H1 (cell line): Measurements from ENCODE around the gene PRKCSH. TPM values are rescaled to one million over a fixed set of nuclear protein-coding genes. Genes with fewer than 3 reads are reported as not detected.

ENCODE experiments used
- CTCF ChIA-PET: fragments of 300-600 bp; sonication (Branson Sonifier 250); formaldehyde crosslinking; loops from one replicate; lab custom pipeline; 2021; ENCODE audit not compliant: partially characterized antibody; lab: Charles Lee
- POLR2A ChIA-PET: fragments of 300-600 bp; sonication (Branson Sonifier 250); formaldehyde crosslinking; loops from one replicate; lab custom pipeline; 2021; ENCODE audit warnings: inconsistent platforms; ENCODE audit not compliant: partially characterized antibody; lab: Charles Lee
- DNase-seq, 2 experiments: peaks; one replicate each; pipeline versions ENCODE4 v3.0.0 to v3.0.0-alpha.2; 2010 to 2022; ENCODE audit warnings: low spot score in 2 of 2, low read depth in 1 of 2, mixed read lengths in 1 of 2
- FAIRE-seq: peaks from 2 replicates; lab custom pipeline; 2011; peaks lifted over from hg19 to GRCh38; lab: Jason Lieb, UNC
- H2AFZ ChIP-seq: 2 replicates; pipeline ENCODE4 v1.8.1; 2012; ENCODE audit warnings: low read length, inconsistent platforms
- H2AK5ac ChIP-seq: 2 replicates; pipeline ENCODE4 v1.6.1; 2013; ENCODE audit warnings: low read depth, low read length
- H2BK120ac ChIP-seq: replicated peaks from 2 replicates; pipeline ENCODE3; 2013; ENCODE audit warnings: low read depth, low read length, inconsistent platforms
- H2BK12ac ChIP-seq: 2 replicates; pipeline ENCODE4 v1.6.1; 2013; ENCODE audit warnings: low read depth, low read length
- H2BK15ac ChIP-seq: 2 replicates; pipeline ENCODE4 v1.6.1; 2013; ENCODE audit warnings: low read length
- H2BK20ac ChIP-seq: 2 replicates; pipeline ENCODE4 v1.6.1; 2013; ENCODE audit warnings: low read length
- H2BK5ac ChIP-seq: 2 replicates; pipeline ENCODE4 v1.6.1; 2013; ENCODE audit warnings: low read depth, low read length
- H3K14ac ChIP-seq: 2 replicates; pipeline ENCODE4 v1.6.1; 2013; ENCODE audit warnings: inconsistent platforms; ENCODE audit not compliant: insufficient read length
- H3K18ac ChIP-seq: 2 replicates; pipeline ENCODE4 v1.6.1; 2013; ENCODE audit warnings: low read length; ENCODE audit errors: extremely low read depth
- H3K23ac ChIP-seq: 2 replicates; pipeline ENCODE4 v1.6.1; 2013; ENCODE audit warnings: inconsistent platforms; ENCODE audit not compliant: insufficient read length
- H3K23me2 ChIP-seq: 2 replicates; pipeline ENCODE4 v1.6.1; 2013; ENCODE audit warnings: low read depth, low read length
- H3K27ac ChIP-seq: 2 replicates; pipeline ENCODE4 v1.6.1; 2011; ENCODE audit warnings: low read depth, low read length, inconsistent platforms
- H3K27me3 ChIP-seq, 4 experiments: replicated peaks in 1 of 4; 1 replicate in 1 of 4; 2 replicates in 3 of 4; pipeline versions ENCODE4 v1.6.1 to v1.8.1; 2011 to 2013; ENCODE audit warnings: low read length in 3 of 4, mild to moderate bottlenecking in 3 of 4, inconsistent platforms in 2 of 4, mixed read lengths in 2 of 4, moderate library complexity in 1 of 4; ENCODE audit not compliant: control insufficient read depth in 3 of 4, insufficient read depth in 3 of 4; ENCODE audit errors: extremely low read depth in 1 of 4
- H3K36me3 ChIP-seq, 4 experiments: 2 replicates each; pipeline versions ENCODE4 v1.6.1 to v1.8.1; 2011 to 2013; ENCODE audit warnings: mild to moderate bottlenecking in 4 of 4, low read length in 3 of 4, moderate library complexity in 2 of 4, control low read depth in 1 of 4, inconsistent platforms in 1 of 4; ENCODE audit not compliant: insufficient read depth in 4 of 4, control insufficient read depth in 2 of 4
- H3K4ac ChIP-seq: replicated peaks from 2 replicates; pipeline ENCODE3; 2013; ENCODE audit warnings: low read length, low read depth, mixed read lengths, inconsistent platforms; ENCODE audit not compliant: insufficient read length
- H3K4me1 ChIP-seq, 4 experiments: replicated peaks in 1 of 4; 1 replicate in 1 of 4; 2 replicates in 3 of 4; pipeline versions ENCODE4 v1.6.1 to v1.8.1; 2011 to 2013; ENCODE audit warnings: low read length in 3 of 4, inconsistent platforms in 2 of 4, mixed read lengths in 1 of 4; ENCODE audit not compliant: insufficient read depth in 4 of 4, control insufficient read depth in 3 of 4
- H3K4me2 ChIP-seq, 2 experiments: 2 replicates each; pipeline versions ENCODE4 v1.6.1 to v1.8.1; 2011 to 2013; ENCODE audit warnings: low read depth in 2 of 2, low read length in 2 of 2, control low read depth in 1 of 2, inconsistent platforms in 1 of 2, mild to moderate bottlenecking in 1 of 2; ENCODE audit not compliant: insufficient read depth in 1 of 2
- H3K4me3 ChIP-seq, 4 experiments: fragments of 200-600, 300-600 bp in 1 of 4; sonication (generic), shearing (Covaris generic), sonication (Bioruptor Twin) in 1 of 4; 2 replicates each; pipeline versions ENCODE4 v1.5.1 to v1.8.1; 2011 to 2016; ENCODE audit warnings: low read length in 4 of 4, low read depth in 3 of 4, control low read depth in 2 of 4, inconsistent platforms in 2 of 4, mild to moderate bottlenecking in 2 of 4, mixed read lengths in 1 of 4, moderate library complexity in 1 of 4; ENCODE audit not compliant: insufficient read depth in 2 of 4; ENCODE audit errors: extremely low read depth in 1 of 4
- H3K56ac ChIP-seq: replicated peaks from 2 replicates; pipeline ENCODE3; 2013; ENCODE audit warnings: low read depth, mild to moderate bottlenecking, mixed read lengths, low read length, inconsistent platforms; ENCODE audit not compliant: insufficient read length
- H3K79me1 ChIP-seq: 2 replicates; pipeline ENCODE4 v1.6.1; 2013; ENCODE audit warnings: low read depth, low read length, control low read depth
- H3K79me2 ChIP-seq, 2 experiments: 2 replicates each; pipeline versions ENCODE4 v1.6.1 to v1.8.1; 2012 to 2013; ENCODE audit warnings: low read length in 2 of 2, mild to moderate bottlenecking in 2 of 2, inconsistent platforms in 1 of 2; ENCODE audit not compliant: insufficient read depth in 2 of 2, control insufficient read depth in 1 of 2
- H3K9ac ChIP-seq, 4 experiments: replicated peaks in 1 of 4; 1 replicate in 1 of 4; 2 replicates in 3 of 4; pipeline versions ENCODE4 v1.6.1 to v1.8.1; 2011 to 2013; ENCODE audit warnings: low read depth in 3 of 4, low read length in 3 of 4, control low read depth in 2 of 4, mild to moderate bottlenecking in 2 of 4, moderate library complexity in 2 of 4, inconsistent platforms in 1 of 4; ENCODE audit errors: extremely low read depth in 1 of 4
- H3K9me3 ChIP-seq, 2 experiments: 2 replicates each; pipeline versions ENCODE4 v1.6.1 to v1.8.1; 2012 to 2013; ENCODE audit warnings: mild to moderate bottlenecking in 2 of 2, moderate library complexity in 2 of 2, control low read depth in 1 of 2, inconsistent platforms in 1 of 2, low read depth in 1 of 2, low read length in 1 of 2, mixed read lengths in 1 of 2; ENCODE audit not compliant: insufficient read depth in 2 of 2
- H4K20me1 ChIP-seq, 2 experiments: replicated peaks in 1 of 2; 2 replicates each; pipeline versions ENCODE3 to v1.8.1; 2011 to 2013; ENCODE audit warnings: inconsistent platforms in 2 of 2, low read length in 2 of 2, mild to moderate bottlenecking in 1 of 2; ENCODE audit not compliant: insufficient read depth in 2 of 2, control insufficient read depth in 1 of 2
- H4K5ac ChIP-seq: 2 replicates; pipeline ENCODE4 v1.6.1; 2013; ENCODE audit warnings: low read length, low read depth, mixed read lengths, inconsistent platforms; ENCODE audit not compliant: insufficient read length
- H4K8ac ChIP-seq: 2 replicates; pipeline ENCODE4 v1.8.0; 2013; ENCODE audit warnings: mild to moderate bottlenecking, moderate library complexity, low read length, inconsistent platforms; ENCODE audit not compliant: insufficient read depth; ENCODE audit errors: extremely low read depth
- H4K91ac ChIP-seq: replicated peaks from 2 replicates; pipeline ENCODE3; 2013; ENCODE audit warnings: low read length, mixed read lengths, inconsistent platforms; ENCODE audit not compliant: insufficient read length
- CBX8 ChIP-seq: fragments of 300-800, 300-1000 bp; sonication (generic); IDR thresholded peaks from 2 replicates; pipeline ENCODE4 v1.7.1; 2016; ENCODE audit warnings: low read depth, low read length, borderline replicate concordance
- CTBP2 ChIP-seq: IDR thresholded peaks from 2 replicates; pipeline ENCODE4 v1.7.0; 2011; ENCODE audit warnings: borderline replicate concordance, mild to moderate bottlenecking, moderate library complexity, mixed read lengths, low read length; ENCODE audit not compliant: insufficient read depth, insufficient read length
- EGR1 ChIP-seq: IDR thresholded peaks from 2 replicates; pipeline ENCODE4 v1.6.1; 2011; ENCODE audit warnings: low read depth, low read length, borderline replicate concordance
- EP300 ChIP-seq, 2 experiments: IDR thresholded peaks; 1 replicate in 1 of 2; 2 replicates in 1 of 2; pipeline ENCODE4 v1.6.1; 2011 to 2012; ENCODE audit warnings: low read depth in 2 of 2, low read length in 2 of 2, mild to moderate bottlenecking in 2 of 2, borderline replicate concordance in 1 of 2, inconsistent platforms in 1 of 2, moderate library complexity in 1 of 2
- HDAC6 ChIP-seq: IDR thresholded peaks from one replicate; pipeline ENCODE4 v1.7.1; 2012; ENCODE audit warnings: low read depth, mild to moderate bottlenecking, inconsistent platforms, low read length, moderate library complexity
- RNF2 ChIP-seq: fragments of 200-900, 300-1000 bp; sonication (generic); IDR thresholded peaks from 2 replicates; pipeline ENCODE4 v1.7.1; 2016; ENCODE audit warnings: borderline replicate concordance, low read depth, mild to moderate bottlenecking, antibody characterized with exemption, low read length; ENCODE audit not compliant: poor library complexity, severe bottlenecking; ENCODE audit errors: missing control alignments
- SRF ChIP-seq: IDR thresholded peaks from 2 replicates; pipeline ENCODE4 v1.6.1; 2011; ENCODE audit warnings: mild to moderate bottlenecking, low read depth, low read length, moderate library complexity
- WGBS, 2 experiments: shearing (Covaris generic) in 1 of 2; methylation state at CpG; one replicate each; pipeline versions ENCODE4 v1.1.6 to v1.1.7; 2013 to 2015; ENCODE audit warnings: low lambda C conversion rate in 2 of 2, mixed read lengths in 2 of 2, inconsistent platforms in 1 of 2, low coverage in 1 of 2, missing lambda C conversion rate in 1 of 2; ENCODE audit not compliant: insufficient replicate concordance in 2 of 2, insufficient coverage in 1 of 2, insufficient read length in 1 of 2; ENCODE audit errors: extremely low coverage in 1 of 2, missing lambda C conversion rate in 1 of 2; 5-methylcytosine and 5-hydroxymethylcytosine counted together
- polyA plus RNA-seq, 7 experiments: library from polyadenylated mRNA; depleted of rRNA in 3 of 7; stranded (reverse) in 5 of 7; unstranded in 2 of 7; fragments of >200 nt in 5 of 7; fragments of 200-250 nt in 2 of 7; gene quantifications; 1 replicate in 5 of 7; 2 replicates in 1 of 7; 4 replicates in 1 of 7; pipeline versions ENCODE4 v1.2.1 to v1.2.3, GENCODE V29; 2011 to 2013; ENCODE audit warnings: missing spikeins in 2 of 7, mixed read lengths in 2 of 7
- total RNA-seq: library from RNA; stranded (reverse); fragmentation: NEBNext Ultra II Directional; extraction: Animal tissue kit (Norgen Biotek cat#: 25700); gene quantifications from 2 replicates; pipeline ENCODE4 v1.2.1, GENCODE V29; 2021

The PRKCSH gene
- total and polyA plus RNA-seq, 2 of the 8 experiments (the other 6 are each of a cell fraction or from before 2014, with no cell fraction given), result 97.2 to 337 TPM

DNA sequence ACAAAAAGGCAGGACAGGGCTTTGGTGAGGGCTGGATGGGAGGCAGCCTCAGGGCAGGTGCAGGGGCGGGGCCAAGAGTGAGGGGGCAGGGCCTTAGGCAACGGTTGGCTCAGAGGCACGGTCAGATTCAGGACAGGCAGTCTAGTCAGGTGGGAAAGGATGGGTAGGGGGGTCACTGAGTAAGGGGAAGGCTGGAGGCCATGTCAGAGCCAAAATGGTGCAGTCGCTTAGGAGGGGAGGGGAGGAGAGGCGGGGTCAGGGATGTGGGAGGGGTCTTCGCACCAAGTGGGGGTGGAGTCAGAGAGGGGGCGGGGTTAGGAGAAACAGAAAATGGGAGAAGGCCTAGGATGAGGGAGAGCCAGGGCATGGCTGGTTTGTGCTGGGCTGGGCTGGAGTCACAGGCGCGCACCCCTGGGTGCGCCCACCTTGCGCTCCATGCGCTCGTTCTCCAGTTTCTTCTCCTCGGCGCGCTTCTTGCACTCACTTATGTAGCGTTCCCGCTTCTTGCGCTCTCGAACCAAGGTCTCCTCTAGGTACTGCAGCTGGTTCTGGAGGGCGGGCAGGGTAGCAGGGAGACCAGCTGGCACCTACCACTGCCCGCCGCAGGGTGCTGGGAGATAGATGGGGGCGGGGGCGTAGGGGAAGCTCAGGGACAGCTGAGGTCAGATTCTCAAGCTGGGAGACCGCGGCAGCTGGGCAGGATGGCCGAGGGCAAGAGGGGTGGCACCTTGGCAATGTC, 9.5 kb upstream of the PRKCSH start:
- no peak overlapping the region for H3K4me3 ChIP-seq
- no peak overlapping the region for H3K14ac ChIP-seq
- POLR2A ChIA-PET, result interaction anchor here (1.1 to 1.4 kb wide), 2 partner anchors 8 to 10 kb away, joined by 5 read pairs; partner anchors contain the start of genes ODAD3 and PRKCSH
- no peak overlapping the region for H2AFZ ChIP-seq
- H3K18ac ChIP-seq, result no peak overlapping the region
- no peak overlapping the region for H3K4ac ChIP-seq
- no peak overlapping the region for H3K56ac ChIP-seq
- no peak overlapping the region for H4K91ac ChIP-seq
- no peaks in the 10 kb centered on the region for H3K79me2 ChIP-seq
- H4K20me1 ChIP-seq, result no peaks in the 10 kb centered on the region
- no peak overlapping the region for H3K23ac ChIP-seq
- no peak overlapping the region for H3K27ac ChIP-seq
- CTCF ChIA-PET, result interaction anchor here (0.9 to 2.5 kb wide), 4 partner anchors 9 to 56 kb away, joined by 3 to 12 read pairs (median 4); partner anchors contain the start of genes ODAD3 and PRKCSH
- H4K8ac ChIP-seq, result peak overlapping the region; percentile 41; the same call in 1 of the 2 replicates
- DNase-seq, result peak in 1 of 2 experiments; percentile 85
- no peak overlapping the region for H3K4me2 ChIP-seq
- H3K27me3 ChIP-seq, result peaks cover 2 to 16% (median 13%) of the 10 kb centered on the region in 4 experiments
- H2BK20ac ChIP-seq, result no peak overlapping the region
- H3K9ac ChIP-seq, result no peak overlapping the region
- H2BK15ac ChIP-seq, result 0 out of 2 replicates have a peak overlapping the region, but pooled peaks have one; percentile 88
- no peak overlapping the region for H2BK120ac ChIP-seq
- H3K36me3 ChIP-seq, result no peaks in the 10 kb centered on the region
- peaks cover 0 to 13% (median 7%) of the 10 kb centered on the region in 4 experiments; a peak in 5 of 7 replicates for H3K4me1 ChIP-seq
- no peak for FAIRE-seq
- H2BK12ac ChIP-seq, result no peak overlapping the region; the same call in 1 of the 2 replicates
- peaks cover 14% of the 10 kb centered on the region for H3K23me2 ChIP-seq
- TF ChIP-seq RNF2 (no peak), EP300 (IDR thresholded peaks at IDR 0.05; ENCODE audit: borderline replicate concordance in 1 of 2, low read depth in 2 of 2, low read length in 2 of 2) (no peak), SRF (no peak), EGR1 (no peak), CBX8 (no peak), CTBP2 (no peak), HDAC6 (no peak)
- H2BK5ac ChIP-seq, result peak overlapping the region; percentile 52; the same call in 1 of the 2 replicates
- H3K9me3 ChIP-seq, result no peaks in the 10 kb centered on the region
- no peak overlapping the region for H2AK5ac ChIP-seq
- no peaks in the 10 kb centered on the region for H3K79me1 ChIP-seq
- no peak overlapping the region for H4K5ac ChIP-seq
- 84% methylated on average over 23 of the region's 28 CpGs; no CpG with 5 or more reads in 1 of the 2 experiments for WGBS, 2 experiments
